ENCODE results near the gene HADHB. TPM values are rescaled to one million over a fixed set of nuclear protein-coding genes. Genes with fewer than 3 reads are reported as not detected.

Gene HADHB
- total and polyA plus RNA-seq, 10 of the 15 experiments (the other 5 are each of a cell fraction or from before 2014, with no cell fraction given), result 53.7 to 145 (median 85.5) TPM

GRCh38 chr2:26298638-26299393, 54.1 kb downstream of the HADHB start (continued):
- TF ChIP-seq BACH1 (IDR thresholded peaks at IDR 0.05; ENCODE audit: borderline replicate concordance), result no peak
- TF ChIP-seq RFX5 (IDR thresholded peaks at IDR 0.05; ENCODE audit: low read depth, low read length), result no peak
- TF ChIP-seq ZBTB40 (IDR thresholded peaks at IDR 0.05; ENCODE audit: borderline replicate concordance), result no peak
- TF ChIP-seq RAD51 (IDR thresholded peaks at IDR 0.05), result no peak
- TF ChIP-seq GABPA (IDR thresholded peaks at IDR 0.05; ENCODE audit: low read depth), result no peak
- TF ChIP-seq NBN (IDR thresholded peaks at IDR 0.05), result no peak; the same call in 1 of the 2 replicates
- no peak for TF ChIP-seq IRF5 (IDR thresholded peaks at IDR 0.05; ENCODE audit: borderline replicate concordance)
- no peak for TF ChIP-seq CBX5 (IDR thresholded peaks at IDR 0.05; ENCODE audit: low read depth)
- no peak for TF ChIP-seq NRF1 (conservative IDR thresholded peaks at IDR 0.05; ENCODE audit: low read depth, low read length)
- TF ChIP-seq SMAD1 (IDR thresholded peaks at IDR 0.05; ENCODE audit: low read depth, partially characterized antibody), result no peak
- no peak for TF ChIP-seq ZNF622 (IDR thresholded peaks at IDR 0.05)
- peak in 1 of 2 experiments; percentile 51; a peak in 1 of 4 replicates for TF ChIP-seq ETV6 (conservative IDR thresholded peaks at IDR 0.05 in 1 of 2, IDR thresholded peaks at IDR 0.05 in 1 of 2; ENCODE audit: borderline replicate concordance in 1 of 2, low read depth in 1 of 2)
- no peak for TF ChIP-seq TARDBP (IDR thresholded peaks at IDR 0.05; ENCODE audit: borderline replicate concordance)
- TF ChIP-seq TCF12 (IDR thresholded peaks at IDR 0.05; ENCODE audit: low read depth, low read length), result no peak
- TF ChIP-seq KDM1A (IDR thresholded peaks at IDR 0.05; ENCODE audit: borderline replicate concordance), result no peak
- TF ChIP-seq BHLHE40 (IDR thresholded peaks at IDR 0.05; ENCODE audit: borderline replicate concordance in 1 of 2, low read depth in 2 of 2, low read length in 1 of 2), result peak; percentile 45 to 80; a peak in 2 of 4 replicates
- no peak for TF ChIP-seq NR2F1 (conservative IDR thresholded peaks at IDR 0.05)
- no peak for TF ChIP-seq HSF1 (IDR thresholded peaks at IDR 0.05; ENCODE audit: low read depth, low read length)
- no peak for TF ChIP-seq MYC (IDR thresholded peaks at IDR 0.05; ENCODE audit: insufficient read depth, insufficient read length, insufficient replicate concordance, low read length, severe bottlenecking)
- peak; percentile 21; the same call in 1 of the 2 replicates for TF ChIP-seq CREM (IDR thresholded peaks at IDR 0.05; ENCODE audit: low read depth)
- TF ChIP-seq PAX5 (IDR thresholded peaks at IDR 0.05; ENCODE audit: borderline replicate concordance, low read depth, low read length), result no peak
